Activated effector memory CD4-positive, alpha-beta T cell treated with Interleukin-2 at 50 U/mL for 16 hours (primary cell): Measurements from ENCODE around the gene IFIT1.
A peak's percentile ranks its signal among the peaks of the same experiment; 100 is the strongest.
"Not testable (repeated sequence)": the region's sequence is repeated elsewhere in the genome, so short reads cannot be mapped to it uniquely, and the experiment has no call there.

Source experiments
- DNase-seq: peaks from one replicate; pipeline ENCODE4 v3.0.0-alpha.2; 2020

IFIT1 gene

GRCh38 chr10:89404104-89405047 is 12.0 kb downstream of the IFIT1 start:
- DNase-seq = no peak

- not testable (repeated sequence) for DNase-seq
These were observed 13.8 kb downstream of the IFIT1 start for GRCh38 chr10:89406178-89406577.

- not testable (repeated sequence) for DNase-seq
These were observed 15.4 kb downstream of the IFIT1 start for GRCh38 chr10:89407792-89408191.

GRCh38 chr10:89409282-89409681 is 16.9 kb downstream of the IFIT1 start:
- DNase-seq = not testable (repeated sequence)

GRCh38 chr10:89410551-89410950 is 18.1 kb downstream of the IFIT1 start:
- not testable (repeated sequence) for DNase-seq

- DNase-seq = not testable (repeated sequence)
These were observed 18.7 kb downstream of the IFIT1 start for GRCh38 chr10:89411135-89411534.

GRCh38 chr10:89412276-89412675 is 19.9 kb downstream of the IFIT1 start:
- not testable (repeated sequence) for DNase-seq

- no peak for DNase-seq
These were observed 21.0 kb downstream of the IFIT1 start for GRCh38 chr10:89413398-89413912.

GRCh38 chr10:89414146-89414878 is 21.9 kb downstream of the IFIT1 start, which contains the start of gene IFIT5:
TSS of gene IFIT5 (plus strand) at chr10:89414568. CDS start at chr10:89414799, 231 bp downstream.
- DNase-seq = peak; percentile 66

- peak; percentile 30 for DNase-seq
These were observed 22.7 kb downstream of the IFIT1 start for GRCh38 chr10:89414879-89415821.

- no peak for DNase-seq
These were observed 24.0 kb downstream of the IFIT1 start for GRCh38 chr10:89416465-89416864.

GRCh38 chr10:89419548-89419947 is 27.1 kb downstream of the IFIT1 start:
- no peak for DNase-seq

GRCh38 chr10:89421018-89421476 is 28.6 kb downstream of the IFIT1 start:
- no peak for DNase-seq

- DNase-seq = no peak
These were observed 32.6 kb downstream of the IFIT1 start for GRCh38 chr10:89425000-89425399.

GRCh38 chr10:89426230-89426868 is 33.9 kb downstream of the IFIT1 start:
- DNase-seq = no peak

- no peak for DNase-seq
These were observed 35.2 kb downstream of the IFIT1 start for GRCh38 chr10:89427629-89428028.

GRCh38 chr10:89428877-89429276 is 36.5 kb downstream of the IFIT1 start:
- DNase-seq = no peak

- no peak for DNase-seq
These were observed 39.6 kb downstream of the IFIT1 start for GRCh38 chr10:89431977-89432376.

GRCh38 chr10:89438525-89438924 is 46.1 kb downstream of the IFIT1 start:
- no peak for DNase-seq

GRCh38 chr10:89440226-89441009 is 48.0 kb downstream of the IFIT1 start:
- DNase-seq = no peak

GRCh38 chr10:89442289-89442688 is 49.9 kb downstream of the IFIT1 start:
- no peak for DNase-seq
